Activated CD4-positive, alpha-beta T cell treated with anti-CD3 and anti-CD28 coated beads, Interleukin-2, amount 10 ng/mL, durations not matched to agents 24 days and 14 days (primary cell): ENCODE measurements around the gene ST6GALNAC3. TPM values are rescaled to one million over a fixed set of nuclear protein-coding genes. Genes with fewer than 3 reads are reported as not detected.
"Not testable (repeated sequence)": the region's sequence is repeated elsewhere in the genome, so short reads cannot be mapped to it uniquely, and the experiment has no call there.

Experiments used
- DNase-seq: peaks from one replicate; pipeline ENCODE4 v3.0.0; 2022
- H3K27ac Mint-ChIP-seq: one replicate; pipeline ENCODE4 v1.8.0; 2022; ENCODE audit warnings: mild to moderate bottlenecking, mixed read lengths
- H3K27me3 Mint-ChIP-seq: one replicate; pipeline ENCODE4 v1.8.0; 2022; ENCODE audit warnings: mixed read lengths
- H3K36me3 Mint-ChIP-seq: one replicate; pipeline ENCODE4 v1.8.0; 2022; ENCODE audit warnings: low read depth, mild to moderate bottlenecking, mixed read lengths
- H3K4me1 Mint-ChIP-seq: one replicate; pipeline ENCODE4 v1.8.0; 2021; ENCODE audit warnings: mixed read lengths
- H3K4me3 Mint-ChIP-seq: one replicate; pipeline ENCODE4 v1.8.0; 2022; ENCODE audit warnings: mild to moderate bottlenecking, moderate library complexity, mixed read lengths
- H3K9me3 Mint-ChIP-seq: one replicate; pipeline ENCODE4 v1.8.0; 2021; ENCODE audit warnings: mixed read lengths
- intact Hi-C: fragments of 100-400 bp; cut with micrococcal nuclease; formaldehyde crosslinking; loops from one replicate; pipeline ENCODE4 v1.15.1; 2023
- total RNA-seq: library from RNA; stranded (reverse); gene quantifications from 2 replicates; pipeline ENCODE4 v1.2.3, GENCODE V29; 2022

Gene ST6GALNAC3
- total RNA-seq, 1 donor from 2014 or later = 0.28 TPM

DNA sequence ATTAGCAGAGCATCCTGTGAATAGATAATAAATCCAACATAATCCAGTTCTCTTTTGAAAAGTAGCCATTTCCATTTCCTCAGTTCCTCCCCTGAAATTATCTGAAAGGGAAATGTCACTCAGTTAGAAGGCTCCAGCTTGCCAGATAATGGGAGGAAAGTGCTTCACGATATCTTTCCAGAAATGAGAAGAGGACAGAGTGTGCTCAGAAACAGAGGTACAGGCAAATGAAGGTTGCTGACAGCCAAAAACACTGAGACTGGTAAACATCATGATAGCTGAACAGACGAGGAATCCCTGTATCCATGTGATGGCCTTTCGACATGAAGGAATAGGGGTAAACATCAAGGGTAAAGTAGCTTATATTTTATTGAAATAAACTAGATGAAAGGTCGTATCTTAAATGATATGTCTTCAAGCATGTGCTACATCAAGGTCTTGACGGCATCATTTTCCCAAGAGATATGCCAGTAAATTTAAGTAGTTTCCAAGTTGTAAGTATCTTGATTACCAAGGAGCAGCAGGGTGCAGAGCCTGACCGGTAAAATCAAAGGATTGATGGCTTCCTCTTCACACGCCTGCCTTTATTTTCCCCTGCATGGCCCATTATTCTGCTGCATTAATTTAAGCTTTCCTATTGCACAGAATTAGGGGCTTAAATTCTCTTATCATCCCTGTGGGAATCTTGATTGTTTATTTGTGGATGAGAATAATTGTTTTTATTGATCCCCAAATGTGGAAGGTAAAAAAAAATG, 548.4 kb downstream of the ST6GALNAC3 start:
- Mint-ChIP-seq H3K9me3 (peaks cover 4% of the 10 kb centered on the region), H3K4me3 (no peak overlapping the region), H3K4me1 (no peaks in the 10 kb centered on the region), H3K36me3 (no peaks in the 10 kb centered on the region), H3K27ac (no peak overlapping the region), H3K27me3 (peaks cover 3% of the 10 kb centered on the region)
- no peak for DNase-seq
- intact Hi-C loops = no loop called here

DNA sequence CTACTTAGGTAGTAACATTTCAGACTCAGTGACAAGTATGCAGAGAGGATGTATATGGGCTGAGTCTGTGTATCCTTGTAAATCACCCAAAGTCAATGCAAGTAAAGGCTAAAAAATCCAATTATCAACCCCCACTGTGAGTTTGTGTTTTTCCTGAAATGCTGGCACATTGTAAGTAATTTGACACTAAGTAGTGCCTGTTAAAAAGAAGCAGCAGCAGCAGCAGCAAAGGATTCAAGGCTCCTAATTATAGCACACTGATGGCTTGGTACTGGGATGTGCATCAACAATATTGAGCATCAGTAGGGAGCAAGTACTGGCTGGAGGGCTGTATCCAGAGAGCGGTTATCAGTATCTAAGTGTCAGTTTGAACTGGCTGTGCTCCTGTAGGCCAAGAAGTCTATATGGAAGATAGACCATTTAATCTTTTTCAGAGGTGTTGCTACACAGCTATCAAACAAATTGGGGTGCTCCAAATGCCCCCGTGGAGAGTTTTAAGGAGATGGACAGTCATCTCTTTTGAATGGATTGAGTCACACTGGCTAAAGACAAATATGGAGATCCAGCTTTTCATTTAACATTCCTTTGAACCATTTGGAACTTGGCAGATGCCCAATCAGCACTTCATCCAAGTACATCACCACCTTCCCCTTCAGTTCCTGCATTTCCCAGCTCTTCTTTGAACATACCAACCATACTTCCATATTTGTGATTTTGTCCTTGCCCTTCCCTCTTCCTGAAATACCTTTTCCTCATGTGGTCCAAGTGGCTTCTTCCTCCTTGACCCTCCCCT, 551.5 kb downstream of the ST6GALNAC3 start:
- H3K27me3 Mint-ChIP-seq = peaks cover 3% of the 10 kb centered on the region
- no peak overlapping the region for H3K4me3 Mint-ChIP-seq
- intact Hi-C loops = no loop called here
- H3K27ac Mint-ChIP-seq = no peak overlapping the region
- DNase-seq = no peak
- peaks cover 7% of the 10 kb centered on the region for H3K9me3 Mint-ChIP-seq
- no peaks in the 10 kb centered on the region for H3K4me1 Mint-ChIP-seq
- H3K36me3 Mint-ChIP-seq = no peaks in the 10 kb centered on the region

DNA sequence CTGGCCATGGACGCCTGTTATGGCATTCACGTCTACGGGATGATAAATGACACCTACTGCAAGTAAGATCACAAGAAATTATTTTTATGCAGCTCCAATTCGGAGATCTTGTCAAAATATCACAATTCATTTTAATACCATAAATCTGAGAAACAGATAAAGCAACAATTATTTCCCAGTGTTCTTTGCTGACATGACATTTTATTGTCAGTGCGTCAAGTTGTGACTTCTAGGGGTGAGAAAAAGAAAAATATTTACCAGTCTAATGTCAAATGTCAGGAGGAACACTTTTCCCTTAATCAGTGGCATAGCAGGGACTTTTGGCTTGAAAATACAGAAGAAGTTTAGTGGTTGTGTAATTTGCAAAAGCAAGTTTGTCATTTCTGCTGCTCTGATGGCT, 553.0 kb downstream of the ST6GALNAC3 start:
- H3K36me3 Mint-ChIP-seq = no peaks in the 10 kb centered on the region
- H3K27me3 Mint-ChIP-seq = peaks cover 3% of the 10 kb centered on the region
- peaks cover 7% of the 10 kb centered on the region for H3K9me3 Mint-ChIP-seq
- DNase-seq = no peak
- intact Hi-C loops = no loop called here
- H3K4me1 Mint-ChIP-seq = no peaks in the 10 kb centered on the region
- no peak overlapping the region for H3K27ac Mint-ChIP-seq
- no peak overlapping the region for H3K4me3 Mint-ChIP-seq

DNA sequence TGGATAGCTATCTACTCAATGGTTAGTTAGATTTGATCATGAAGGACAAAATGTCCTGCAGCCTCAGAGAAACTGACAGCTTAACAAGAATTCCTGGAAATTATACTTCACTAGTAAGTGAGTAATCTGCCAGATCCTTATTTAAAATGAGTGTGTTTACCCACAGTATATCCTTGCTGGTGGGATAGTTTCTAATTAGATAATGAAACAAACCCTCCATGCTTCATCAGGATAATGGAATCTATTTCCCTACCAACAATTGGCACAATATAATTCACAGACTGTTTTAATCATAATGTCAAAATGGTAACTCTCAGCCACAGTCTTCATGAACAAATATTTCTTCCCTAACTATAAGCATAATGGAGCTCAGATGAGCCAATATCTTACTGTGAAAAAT, 553.4 kb downstream of the ST6GALNAC3 start:
- intact Hi-C loops = no loop called here
- H3K4me3 Mint-ChIP-seq = no peak overlapping the region
- peaks cover 3% of the 10 kb centered on the region for H3K27me3 Mint-ChIP-seq
- peaks cover 7% of the 10 kb centered on the region for H3K9me3 Mint-ChIP-seq
- no peak overlapping the region for H3K27ac Mint-ChIP-seq
- H3K36me3 Mint-ChIP-seq = no peaks in the 10 kb centered on the region
- H3K4me1 Mint-ChIP-seq = no peaks in the 10 kb centered on the region
- DNase-seq = no peak

DNA sequence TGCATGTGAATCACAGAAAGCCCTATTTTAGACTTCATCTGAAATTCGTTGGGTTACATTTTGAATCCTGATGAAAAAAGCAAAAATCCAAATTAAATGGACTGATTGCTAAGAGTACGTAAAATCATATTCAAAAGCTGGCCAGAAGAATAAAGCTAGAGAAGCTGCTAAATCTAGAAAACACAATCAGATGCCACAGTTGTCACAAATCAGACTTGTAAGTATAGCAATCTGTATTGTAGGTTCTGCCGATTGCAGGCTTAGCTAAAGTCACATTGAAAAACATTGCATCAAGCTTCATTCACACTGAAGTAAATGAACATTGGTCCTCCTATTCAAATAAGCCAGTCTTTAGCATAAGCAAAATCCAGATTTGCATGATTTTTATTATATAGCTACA, 557.6 kb downstream of the ST6GALNAC3 start:
- no peaks in the 10 kb centered on the region for H3K36me3 Mint-ChIP-seq
- H3K4me1 Mint-ChIP-seq = no peaks in the 10 kb centered on the region
- intact Hi-C loops = no loop called here
- H3K4me3 Mint-ChIP-seq = no peak overlapping the region
- peaks cover 4% of the 10 kb centered on the region for H3K9me3 Mint-ChIP-seq
- DNase-seq = no peak
- no peak overlapping the region for H3K27ac Mint-ChIP-seq
- H3K27me3 Mint-ChIP-seq = no peaks in the 10 kb centered on the region

DNA sequence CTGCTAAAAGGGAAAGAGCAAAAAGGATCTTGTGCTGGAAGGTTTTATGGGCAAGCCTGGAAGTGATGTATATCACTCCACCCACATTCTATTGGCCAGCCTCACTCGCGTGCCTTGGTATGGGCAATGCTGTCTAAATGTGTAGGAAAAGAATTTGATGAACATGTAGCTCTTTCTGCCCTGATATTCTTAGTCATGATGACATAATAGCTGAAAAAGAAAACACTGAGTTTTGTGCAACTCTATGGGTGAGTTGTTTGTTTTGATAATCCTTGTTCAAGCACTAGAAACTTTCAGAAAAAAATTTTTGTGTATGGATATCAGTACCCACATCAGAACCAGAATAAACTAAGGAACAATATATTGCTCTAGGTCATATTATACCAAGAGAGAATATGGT, 561.2 kb downstream of the ST6GALNAC3 start:
- DNase-seq = no peak
- no peaks in the 10 kb centered on the region for H3K36me3 Mint-ChIP-seq
- H3K27ac Mint-ChIP-seq = no peak overlapping the region
- H3K4me1 Mint-ChIP-seq = no peaks in the 10 kb centered on the region
- no peaks in the 10 kb centered on the region for H3K9me3 Mint-ChIP-seq
- intact Hi-C loops = no loop called here
- no peak overlapping the region for H3K4me3 Mint-ChIP-seq
- H3K27me3 Mint-ChIP-seq = no peaks in the 10 kb centered on the region

DNA sequence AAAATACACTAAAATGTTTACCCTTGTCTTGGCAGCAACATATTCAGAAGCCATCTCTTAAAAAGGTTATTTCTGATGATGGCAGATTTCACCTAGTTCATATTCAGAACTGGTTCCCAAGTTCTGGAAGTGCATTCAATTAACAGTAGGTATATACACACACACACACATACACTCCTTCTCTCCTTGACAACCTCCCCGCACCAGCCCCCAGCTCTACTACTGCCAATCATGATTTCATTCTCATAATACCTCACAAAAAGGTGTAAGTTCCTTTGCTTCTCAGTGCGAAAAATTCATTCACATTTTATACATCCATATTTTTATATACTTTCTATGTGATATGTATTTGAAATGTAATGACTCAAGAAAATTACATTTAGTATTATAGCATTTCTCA, 564.6 kb downstream of the ST6GALNAC3 start:
- no peaks in the 10 kb centered on the region for H3K27me3 Mint-ChIP-seq

DNA sequence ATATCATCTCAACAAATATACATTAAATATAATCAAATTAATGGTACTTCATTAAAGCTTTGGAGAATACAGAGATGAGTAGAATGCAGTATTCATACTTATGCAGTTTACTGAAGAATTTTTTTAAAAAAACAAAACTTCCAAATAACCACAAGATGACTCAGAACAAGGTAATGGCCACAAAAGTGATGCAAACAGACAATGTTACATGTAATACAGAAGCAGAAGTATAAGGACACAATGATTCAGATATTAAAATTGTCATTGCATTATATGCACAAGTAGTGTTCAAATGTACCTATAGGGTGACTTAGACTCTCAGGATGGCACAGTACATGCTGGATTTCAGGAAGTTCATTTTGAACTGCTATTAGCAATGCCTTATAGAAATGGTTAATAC, 565.5 kb downstream of the ST6GALNAC3 start:
- Mint-ChIP-seq H3K36me3 (no peaks in the 10 kb centered on the region), H3K9me3 (peaks cover 5% of the 10 kb centered on the region), H3K4me1 (no peaks in the 10 kb centered on the region), H3K4me3 (no peak overlapping the region), H3K27ac (no peak overlapping the region), H3K27me3 (no peaks in the 10 kb centered on the region)
- no peak for DNase-seq
- intact Hi-C loops = no loop called here

More for the DNA sequence above, 564.6 kb downstream of the ST6GALNAC3 start:
- Mint-ChIP-seq H3K4me1 (no peaks in the 10 kb centered on the region), H3K36me3 (no peaks in the 10 kb centered on the region), H3K9me3 (peaks cover 2% of the 10 kb centered on the region), H3K27ac (no peak overlapping the region), H3K4me3 (no peak overlapping the region)
- intact Hi-C loops = no loop called here
- no peak for DNase-seq

DNA sequence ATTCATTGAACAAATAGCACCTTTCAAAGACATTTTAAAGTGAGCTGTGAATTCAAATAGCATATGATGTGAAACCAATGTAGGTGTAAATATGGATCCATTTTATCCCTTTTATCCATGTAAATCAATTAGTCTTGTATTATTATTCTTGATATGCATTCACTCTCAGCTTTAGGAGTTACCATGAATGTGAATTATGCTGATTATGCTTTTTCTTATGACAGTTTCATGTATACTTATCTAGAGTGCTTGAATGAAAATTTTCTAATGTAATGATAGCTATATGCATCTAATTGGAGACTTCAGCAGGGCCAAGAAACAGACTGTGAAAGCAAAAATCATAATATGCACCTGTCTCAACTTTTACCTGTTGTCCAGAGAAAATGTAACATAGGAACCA, 566.2 kb downstream of the ST6GALNAC3 start:
- H3K4me3 Mint-ChIP-seq = no peak overlapping the region
- H3K27ac Mint-ChIP-seq = no peak overlapping the region
- intact Hi-C loops = no loop called here
- no peaks in the 10 kb centered on the region for H3K27me3 Mint-ChIP-seq
- no peaks in the 10 kb centered on the region for H3K36me3 Mint-ChIP-seq
- H3K9me3 Mint-ChIP-seq = peaks cover 5% of the 10 kb centered on the region
- DNase-seq = no peak
- H3K4me1 Mint-ChIP-seq = no peaks in the 10 kb centered on the region

DNA sequence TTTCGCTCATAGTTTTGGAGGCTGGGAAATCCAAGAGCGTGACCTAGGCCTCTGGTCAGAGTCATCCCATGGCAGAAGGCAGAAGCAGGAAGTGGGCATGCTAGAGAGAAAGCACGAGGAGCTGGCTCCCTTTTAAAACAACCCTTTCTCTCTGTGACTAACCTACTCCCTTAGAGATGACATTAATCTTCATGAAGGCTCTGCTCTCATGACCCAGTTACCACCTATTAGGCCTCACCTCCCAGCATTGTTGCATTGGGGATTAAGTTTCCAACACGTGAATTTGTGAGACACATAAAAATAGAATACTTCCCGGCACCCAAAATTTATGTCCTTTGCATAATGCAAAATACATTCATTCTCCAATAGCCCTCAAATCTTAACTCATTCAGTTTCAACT, 569.6 kb downstream of the ST6GALNAC3 start:
- no peaks in the 10 kb centered on the region for H3K4me1 Mint-ChIP-seq
- no peaks in the 10 kb centered on the region for H3K27me3 Mint-ChIP-seq
- peaks cover 5% of the 10 kb centered on the region for H3K9me3 Mint-ChIP-seq
- H3K36me3 Mint-ChIP-seq = no peaks in the 10 kb centered on the region
- H3K27ac Mint-ChIP-seq = no peak overlapping the region
- intact Hi-C loops = no loop called here
- H3K4me3 Mint-ChIP-seq = no peak overlapping the region
- no peak for DNase-seq

DNA sequence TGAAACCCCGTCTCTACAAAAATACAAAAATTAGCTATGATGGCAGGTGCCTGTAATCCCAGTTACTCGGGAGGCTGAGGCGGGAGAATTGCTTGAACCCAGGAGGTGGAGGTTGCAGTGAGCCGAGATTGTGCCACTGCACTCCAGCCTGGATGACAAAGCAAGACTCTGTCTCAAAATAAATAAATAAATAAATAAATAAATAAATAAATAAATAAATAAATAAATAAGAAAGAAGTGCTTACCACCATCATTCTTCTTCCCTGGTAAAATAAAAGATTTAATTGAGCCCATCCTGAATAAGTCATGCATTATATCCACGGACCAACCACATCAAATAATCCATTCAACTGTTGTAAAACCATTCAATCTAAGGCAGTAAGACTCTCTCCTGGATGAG, 578.3 kb downstream of the ST6GALNAC3 start:
- intact Hi-C loops, H3K4me3 Mint-ChIP-seq, H3K36me3 Mint-ChIP-seq: not testable (repeated sequence)

DNA sequence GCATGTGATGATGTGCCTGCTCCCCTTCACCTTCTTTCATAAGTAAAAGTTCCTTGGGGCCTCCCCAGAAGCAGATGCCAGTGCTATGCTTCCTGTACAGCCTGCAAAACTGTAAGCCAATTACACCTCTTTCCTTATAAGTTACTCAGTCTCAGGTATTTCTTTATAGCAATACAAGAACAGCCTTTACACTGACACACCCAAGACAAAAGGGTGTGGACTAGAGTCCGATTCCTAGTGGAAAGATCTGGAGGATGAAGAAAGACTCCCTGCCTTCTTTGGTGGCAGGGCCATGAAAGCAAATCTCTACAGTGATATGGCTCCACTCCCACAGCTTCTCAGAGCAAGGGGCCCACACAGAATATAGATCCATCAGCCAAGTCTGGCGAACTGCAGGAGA, 583.1 kb downstream of the ST6GALNAC3 start:
- intact Hi-C loops = no loop called here
- Mint-ChIP-seq H3K4me3 (no peak overlapping the region), H3K27me3 (no peaks in the 10 kb centered on the region), H3K27ac (no peak overlapping the region), H3K4me1 (no peaks in the 10 kb centered on the region), H3K9me3 (peaks cover 9% of the 10 kb centered on the region), H3K36me3 (no peaks in the 10 kb centered on the region)
- DNase-seq = no peak

More for the DNA sequence above, 578.3 kb downstream of the ST6GALNAC3 start:
- not testable (repeated sequence) for H3K27ac Mint-ChIP-seq, H3K4me1 Mint-ChIP-seq, H3K9me3 Mint-ChIP-seq, H3K27me3 Mint-ChIP-seq, DNase-seq

DNA sequence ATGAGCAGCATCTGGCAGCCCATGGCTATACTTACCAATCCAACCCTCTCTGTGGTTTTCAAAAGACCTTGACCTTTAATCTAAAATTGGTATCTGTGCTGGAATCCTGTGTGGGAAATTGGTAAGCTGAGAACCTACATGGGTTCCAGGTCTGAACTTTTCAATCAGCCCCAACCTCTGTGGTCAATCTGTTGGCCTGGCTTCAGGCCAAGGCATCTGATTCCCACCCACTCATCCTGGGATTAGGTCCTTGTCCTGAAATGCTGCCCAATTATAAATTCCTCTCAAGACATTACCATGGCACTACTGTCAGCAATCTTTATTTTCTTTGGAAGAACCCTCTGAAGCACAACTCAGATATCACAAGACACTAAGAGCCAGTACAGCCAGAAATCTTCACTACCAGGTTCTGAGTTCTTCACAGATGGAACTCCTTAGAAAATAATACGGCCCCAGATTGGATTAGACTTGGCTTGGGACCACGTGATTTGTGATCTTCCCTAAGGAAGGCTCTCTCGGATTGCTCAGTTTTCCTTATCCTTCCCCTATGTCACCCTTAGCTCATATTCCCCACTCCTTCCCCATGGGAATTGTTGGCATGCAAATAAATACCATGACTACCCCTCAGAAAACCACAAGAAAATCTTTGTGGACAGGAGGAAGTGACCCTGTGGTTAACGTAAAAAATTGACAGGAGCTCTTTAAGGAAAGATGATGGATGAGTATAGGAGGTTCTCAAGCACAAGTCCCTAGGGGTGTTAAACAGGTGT, 584.8 kb downstream of the ST6GALNAC3 start:
- DNase-seq = no peak
- H3K9me3 Mint-ChIP-seq = peaks cover 12% of the 10 kb centered on the region
- no peak overlapping the region for H3K27ac Mint-ChIP-seq
- no peak overlapping the region for H3K4me3 Mint-ChIP-seq
- H3K36me3 Mint-ChIP-seq = no peaks in the 10 kb centered on the region
- H3K4me1 Mint-ChIP-seq = no peaks in the 10 kb centered on the region
- intact Hi-C loops = no loop called here
- no peaks in the 10 kb centered on the region for H3K27me3 Mint-ChIP-seq

DNA sequence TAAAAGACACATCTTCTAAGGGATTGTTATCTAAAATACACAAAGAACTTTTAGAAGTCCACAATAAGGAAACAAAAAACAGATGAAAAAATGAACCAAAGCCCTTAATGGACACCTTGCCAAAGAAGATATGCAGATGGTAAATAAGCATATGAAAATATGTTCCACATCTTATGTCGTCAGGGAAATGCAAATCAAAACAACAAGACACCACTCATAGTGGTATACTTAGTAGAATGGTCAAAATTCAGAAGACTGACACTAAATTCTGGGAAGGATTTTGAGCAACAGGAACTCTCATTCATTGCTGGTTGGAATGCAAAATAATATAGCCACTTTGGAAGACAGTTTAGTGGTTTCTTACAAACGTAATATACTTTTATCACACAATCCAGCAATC, 587.0 kb downstream of the ST6GALNAC3 start:
- Mint-ChIP-seq H3K4me3 (no peak overlapping the region), H3K27ac (no peak overlapping the region), H3K27me3 (no peaks in the 10 kb centered on the region), H3K9me3 (peaks cover 13% of the 10 kb centered on the region), H3K4me1 (no peaks in the 10 kb centered on the region), H3K36me3 (no peaks in the 10 kb centered on the region)
- intact Hi-C loops = no loop called here
- DNase-seq = no peak
